ENCODE results near the gene CCDC61.

- TF ChIP-seq TAF1 (IDR thresholded peaks at IDR 0.05; ENCODE audit: low read depth, low read length) (no peak), POLR2AphosphoS5 (IDR thresholded peaks at IDR 0.05; ENCODE audit: low read depth, low read length) (no peak), PAX5 (IDR thresholded peaks at IDR 0.05; ENCODE audit: insufficient read depth, low read length, severe bottlenecking) (no peak), POLR2A (IDR thresholded peaks at IDR 0.05; ENCODE audit: low read depth, low read length) (no peak), POU2F2 (IDR thresholded peaks at IDR 0.05; ENCODE audit: low read depth, low read length) (no peak)
These were observed 33.2 kb upstream of the CCDC61 start for GRCh38 chr19:45962021-45962420.

Measured in GM12891 (cell line).